ENCODE results near the gene PPM1N.
A peak's percentile ranks its signal among the peaks of the same experiment; 100 is the strongest.

The PPM1N gene

GRCh38 chr19:45492627-45493470 is 5.4 kb upstream of the PPM1N start:
- no peak for DNase-seq

GRCh38 chr19:45494261-45494916 is 3.9 kb upstream of the PPM1N start:
- DNase-seq = no peak

GRCh38 chr19:45495178-45495577 is 3.1 kb upstream of the PPM1N start:
- no peak for DNase-seq

GRCh38 chr19:45496349-45496953 is 1.8 kb upstream of the PPM1N start:
- DNase-seq = no peak

GRCh38 chr19:45497791-45498190 is 452 bp upstream of the PPM1N start:
- DNase-seq = no peak

- no peak for DNase-seq
These were observed 1.2 kb downstream of the PPM1N start for GRCh38 chr19:45499196-45500180.

- DNase-seq = no peak
These were observed 2.9 kb downstream of the PPM1N start for GRCh38 chr19:45500918-45501729.

GRCh38 chr19:45501730-45502014 is 3.4 kb downstream of the PPM1N start:
- no peak for DNase-seq

GRCh38 chr19:45502111-45502510 is 3.9 kb downstream of the PPM1N start:
- no peak for DNase-seq

- no peak for DNase-seq
These were observed 5.7 kb downstream of the PPM1N start for GRCh38 chr19:45503909-45504308.

GRCh38 chr19:45505151-45505995 is 7.1 kb downstream of the PPM1N start:
- no peak for DNase-seq

GRCh38 chr19:45505996-45506245 is 7.7 kb downstream of the PPM1N start:
- no peak for DNase-seq

GRCh38 chr19:45506246-45506988 is 8.2 kb downstream of the PPM1N start:
- DNase-seq = no peak

GRCh38 chr19:45506989-45507871 is 9.0 kb downstream of the PPM1N start, which contains the start of gene VASP:
TSS of gene VASP (plus strand) at chr19:45507479. CDS start at chr19:45507772, 293 bp downstream.
- DNase-seq = peak; percentile 52

- DNase-seq = no peak
These were observed 9.7 kb downstream of the PPM1N start for GRCh38 chr19:45507872-45508416.

GRCh38 chr19:45508417-45508860 is 10.2 kb downstream of the PPM1N start:
- no peak for DNase-seq

- no peak for DNase-seq
These were observed 10.8 kb downstream of the PPM1N start for GRCh38 chr19:45508861-45509691.

GRCh38 chr19:45509692-45510015 is 11.4 kb downstream of the PPM1N start:
- DNase-seq = no peak
